ENCODE measurements around the gene TINAGL1.
"Not testable (repeated sequence)": the region's sequence is repeated elsewhere in the genome, so short reads cannot be mapped to it uniquely, and the experiment has no call there.

Gene TINAGL1

GRCh38 chr1:31583995-31584868, 7.9 kb downstream of the TINAGL1 start:
- DNase-seq: no peak

- no peak for DNase-seq
These were observed 8.8 kb downstream of the TINAGL1 start for GRCh38 chr1:31584869-31585735.

GRCh38 chr1:31585736-31586365, 9.5 kb downstream of the TINAGL1 start:
- DNase-seq: no peak

GRCh38 chr1:31586376-31587327, 10.3 kb downstream of the TINAGL1 start:
- no peak for DNase-seq

GRCh38 chr1:31587328-31587699, 11.0 kb downstream of the TINAGL1 start:
- not testable (repeated sequence) for DNase-seq

- DNase-seq: peak in 2 of 6 experiments; percentile 8 to 10
These were observed 11.6 kb downstream of the TINAGL1 start for GRCh38 chr1:31587720-31588423.

GRCh38 chr1:31588751-31589515, 12.6 kb downstream of the TINAGL1 start:
- DNase-seq: no peak

GRCh38 chr1:31591425-31592093, 15.2 kb downstream of the TINAGL1 start:
- DNase-seq: no peak

- no peak for DNase-seq
These were observed 15.8 kb downstream of the TINAGL1 start for GRCh38 chr1:31592132-31592531.

GRCh38 chr1:31593136-31593665, 16.9 kb downstream of the TINAGL1 start:
- no peak for DNase-seq

- DNase-seq: peak in 5 of 6 experiments; percentile 22 to 59 (median 51)
These were observed 17.7 kb downstream of the TINAGL1 start for GRCh38 chr1:31593770-31594632.

- DNase-seq: no peak
These were observed 19.8 kb downstream of the TINAGL1 start for GRCh38 chr1:31595836-31596736.

GRCh38 chr1:31596737-31597097, 20.4 kb downstream of the TINAGL1 start:
- no peak for DNase-seq

GRCh38 chr1:31598980-31599379, 22.7 kb downstream of the TINAGL1 start:
- DNase-seq: no peak

- DNase-seq: no peak
These were observed 24.3 kb downstream of the TINAGL1 start for GRCh38 chr1:31600641-31601040.

- DNase-seq: no peak
These were observed 25.8 kb downstream of the TINAGL1 start for GRCh38 chr1:31602081-31602480.

GRCh38 chr1:31605908-31606427, 29.7 kb downstream of the TINAGL1 start:
- no peak for DNase-seq
